Activated CD8-positive, alpha-beta memory T cell treated with anti-CD3 and anti-CD28 coated beads, Interleukin-2, amount 50 U/mL, for 24 hours (primary cell): ENCODE measurements around the gene SLC27A1.
"Not testable (repeated sequence)": the region's sequence is repeated elsewhere in the genome, so short reads cannot be mapped to it uniquely, and the experiment has no call there.

ENCODE experiments used
- DNase-seq: peaks from one replicate; pipeline ENCODE4 v3.0.0-alpha.2; 2020; ENCODE audit errors: extremely low read depth

Gene SLC27A1

GRCh38 chr19:17510220-17510993, 40.1 kb downstream of the SLC27A1 start:
- no peak for DNase-seq

GRCh38 chr19:17511724-17512573, 41.6 kb downstream of the SLC27A1 start:
- DNase-seq = peak; percentile 69

GRCh38 chr19:17512574-17512939, 42.2 kb downstream of the SLC27A1 start:
- DNase-seq = no peak

GRCh38 chr19:17515408-17516149, 45.3 kb downstream of the SLC27A1 start:
- DNase-seq = no peak

DNA sequence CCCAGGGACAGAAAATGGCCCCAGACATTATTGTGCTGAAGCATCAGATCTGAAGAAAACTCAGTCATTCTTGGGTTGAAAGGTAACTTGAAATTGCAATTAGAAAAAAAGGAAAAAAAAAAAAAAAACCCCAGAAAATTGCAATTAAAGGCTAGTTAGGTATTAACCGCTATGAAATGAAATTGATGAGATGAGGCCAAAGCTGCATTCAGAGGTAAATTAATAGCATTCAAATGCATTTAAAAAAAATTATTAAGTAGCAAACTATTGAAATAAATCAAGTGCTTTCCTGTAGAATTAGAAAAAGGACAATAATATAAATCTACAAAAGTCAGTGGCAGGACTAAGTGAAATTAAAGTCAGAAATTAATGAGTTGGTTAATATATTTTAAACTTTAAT, 47.6 kb downstream of the SLC27A1 start:
- no peak for DNase-seq

DNA sequence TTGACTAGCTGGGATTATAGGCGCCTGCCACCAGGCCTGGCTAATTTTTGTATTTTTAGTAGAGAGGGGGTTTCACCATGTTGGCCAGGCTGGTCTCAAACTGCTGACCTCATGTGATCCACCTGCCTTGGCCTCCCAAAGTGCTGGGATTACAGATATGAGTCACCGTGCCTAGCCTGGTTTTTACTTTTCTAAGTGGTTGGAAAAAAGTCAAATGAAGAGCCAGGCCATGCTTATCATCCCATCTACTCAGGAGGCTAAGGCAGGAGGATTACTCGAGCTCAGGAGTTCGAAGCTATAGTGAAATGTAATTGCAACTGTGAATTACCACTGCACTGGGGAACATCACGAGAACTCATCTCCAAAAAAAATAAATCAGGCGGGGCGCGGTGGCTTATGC, 48.3 kb downstream of the SLC27A1 start:
- DNase-seq = not testable (repeated sequence)

GRCh38 chr19:17519967-17520366, 49.6 kb downstream of the SLC27A1 start:
- DNase-seq = no peak

GRCh38 chr19:17520865-17521264, 50.5 kb downstream of the SLC27A1 start:
- no peak for DNase-seq

GRCh38 chr19:17522988-17523872, 52.9 kb downstream of the SLC27A1 start:
- DNase-seq = peak; percentile 21

DNA sequence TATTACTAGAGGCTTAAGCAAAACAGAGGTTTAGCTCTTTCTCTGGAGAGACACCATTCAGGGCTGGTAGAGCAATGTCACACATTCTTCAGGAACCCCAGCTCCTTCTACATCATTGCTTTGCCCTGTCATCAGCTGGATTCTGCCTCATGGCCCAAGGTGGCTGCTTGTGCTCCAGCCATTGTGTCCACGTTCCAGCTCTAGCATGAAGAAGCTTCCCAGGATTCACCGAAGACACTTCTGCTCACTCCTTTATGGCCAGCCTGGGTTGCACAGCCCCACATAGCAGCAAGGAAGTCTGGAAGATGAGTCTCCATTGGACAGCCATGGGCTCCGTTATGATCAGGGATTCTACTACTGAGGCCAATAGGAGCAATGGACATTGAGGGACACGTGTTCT, 54.3 kb downstream of the SLC27A1 start:
- no peak for DNase-seq

- no peak for DNase-seq
Observed at GRCh38 chr19:17525141-17525540, 54.8 kb downstream of the SLC27A1 start.

- no peak for DNase-seq
Observed at GRCh38 chr19:17526922-17527321, 56.6 kb downstream of the SLC27A1 start.

- no peak for DNase-seq
Observed at GRCh38 chr19:17527326-17527725, 57.0 kb downstream of the SLC27A1 start.

- no peak for DNase-seq
Observed at GRCh38 chr19:17528610-17529009, 58.3 kb downstream of the SLC27A1 start.

- no peak for DNase-seq
Observed at GRCh38 chr19:17529239-17530158, 59.2 kb downstream of the SLC27A1 start.

GRCh38 chr19:17530586-17530985, 60.3 kb downstream of the SLC27A1 start:
- DNase-seq = no peak

GRCh38 chr19:17532116-17532515, 61.8 kb downstream of the SLC27A1 start:
- no peak for DNase-seq

- no peak for DNase-seq
Observed at GRCh38 chr19:17532557-17532956, 62.2 kb downstream of the SLC27A1 start.

- DNase-seq = no peak
Observed at GRCh38 chr19:17534767-17535166, 64.4 kb downstream of the SLC27A1 start.

DNA sequence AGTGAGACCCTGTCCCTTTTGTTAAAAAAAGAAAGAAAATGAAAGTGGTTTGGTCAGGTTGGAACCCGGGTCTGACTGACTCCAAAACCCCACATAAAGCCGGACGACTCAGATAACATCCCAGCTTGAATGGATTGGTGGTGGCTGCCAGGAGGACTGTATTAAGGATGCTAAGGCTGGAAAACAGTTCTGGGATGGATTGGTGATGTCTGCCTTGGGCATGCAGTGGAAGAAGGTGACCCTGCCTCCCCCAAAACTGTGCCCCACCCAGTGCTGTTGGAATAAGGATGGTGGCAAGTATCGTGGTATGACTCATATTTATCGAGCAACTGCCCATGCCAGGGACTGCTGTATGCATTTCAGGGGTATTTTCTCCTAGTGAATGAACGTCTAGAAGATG, 66.6 kb downstream of the SLC27A1 start:
- no peak for DNase-seq
